GM23338 (cell line): ENCODE data around the gene ASB15. TPM values are rescaled to one million over a fixed set of nuclear protein-coding genes. Genes with fewer than 3 reads are reported as not detected.

Experiments
- ATAC-seq: fragments of 200-7000 bp; cut with Tn5 transposase; 3 replicates; pipeline ENCODE4 v1.9.1; 2020
- DNase-seq: peaks from one replicate; pipeline ENCODE4 v3.0.0-alpha.2; 2015; ENCODE audit warnings: low spot score
- H2AFZ ChIP-seq: fragments of 200-600 bp; sonication (generic); 2 replicates; pipeline ENCODE4 v1.8.0; 2016; ENCODE audit warnings: antibody characterized with exemption, mild to moderate bottlenecking, moderate library complexity
- H3F3A ChIP-seq: fragments of 200-600 bp; sonication (generic); replicated peaks from 2 replicates; pipeline ENCODE4 v1.8.0; 2017; ENCODE audit warnings: antibody characterized with exemption, mixed run types, low read depth
- H3K27ac ChIP-seq: fragments of 200-600 bp; sonication (generic); 2 replicates; pipeline ENCODE4 v1.6.1; 2016; ENCODE audit warnings: low read depth
- H3K27me3 ChIP-seq: fragments of 200-600 bp; sonication (generic); 2 replicates; pipeline ENCODE4 v1.8.0; 2016; ENCODE audit warnings: mild to moderate bottlenecking, mixed run types, moderate library complexity; ENCODE audit not compliant: insufficient read depth
- H3K36me3 ChIP-seq: fragments of 200-600 bp; sonication (generic); 2 replicates; pipeline ENCODE4 v1.8.0; 2016; ENCODE audit warnings: mild to moderate bottlenecking; ENCODE audit not compliant: insufficient read depth
- H3K4me1 ChIP-seq: fragments of 200-600 bp; sonication (generic); 2 replicates; pipeline ENCODE4 v1.8.0; 2016; ENCODE audit warnings: mild to moderate bottlenecking, moderate library complexity; ENCODE audit not compliant: insufficient read depth
- H3K4me2 ChIP-seq: fragments of 200-600 bp; sonication (generic); 2 replicates; pipeline ENCODE4 v1.7.1; 2017; ENCODE audit warnings: mixed run types
- H3K4me3 ChIP-seq: fragments of 200-600 bp; sonication (generic); 2 replicates; pipeline ENCODE4 v1.6.1; 2016; ENCODE audit warnings: mixed run types
- H3K79me2 ChIP-seq: fragments of 200-600 bp; sonication (generic); replicated peaks from 2 replicates; pipeline ENCODE4 v1.8.0; 2017; ENCODE audit warnings: mild to moderate bottlenecking; ENCODE audit not compliant: insufficient read depth
- H3K9me2 ChIP-seq: fragments of 200-600 bp; sonication (generic); 2 replicates; pipeline ENCODE4 v1.8.0; 2017; ENCODE audit not compliant: insufficient read depth
- H4K20me1 ChIP-seq: fragments of 200-600 bp; sonication (generic); replicated peaks from 2 replicates; pipeline ENCODE4 v1.8.0; 2017; ENCODE audit warnings: mild to moderate bottlenecking; ENCODE audit not compliant: insufficient read depth
- H3K27ac Mint-ChIP-seq: 2 replicates; pipeline ENCODE4 v1.8.0; 2020; ENCODE audit warnings: inconsistent platforms, mild to moderate bottlenecking, moderate library complexity, mixed read lengths
- H3K27me3 Mint-ChIP-seq: 3 replicates; pipeline ENCODE4 v1.8.0; 2022; ENCODE audit warnings: low read depth, mild to moderate bottlenecking, moderate library complexity, mixed read lengths, inconsistent platforms; ENCODE audit not compliant: insufficient read depth, poor library complexity
- H3K36me3 Mint-ChIP-seq: 3 replicates; pipeline ENCODE4 v1.8.0; 2021; ENCODE audit warnings: low read depth, mild to moderate bottlenecking, inconsistent platforms, moderate library complexity, mixed read lengths
- H3K4me1 Mint-ChIP-seq: 3 replicates; pipeline ENCODE4 v1.8.0; 2020; ENCODE audit warnings: mild to moderate bottlenecking, inconsistent platforms, mixed read lengths
- H3K4me3 Mint-ChIP-seq: 3 replicates; pipeline ENCODE4 v1.8.0; 2021; ENCODE audit warnings: moderate library complexity, mild to moderate bottlenecking, inconsistent platforms, mixed read lengths
- H3K9me3 Mint-ChIP-seq: 3 replicates; pipeline ENCODE4 v1.8.0; 2020; ENCODE audit warnings: moderate library complexity, mild to moderate bottlenecking, inconsistent platforms, mixed read lengths
- CREB1 ChIP-seq: fragments of 250-450 bp; sonication (Bioruptor Pico); IDR thresholded peaks from 2 replicates; pipeline ENCODE4 v1.5.0; 2020; ENCODE audit warnings: low read depth, mild to moderate bottlenecking, moderate library complexity
- NANOG ChIP-seq: IDR thresholded peaks from 2 replicates; pipeline ENCODE4 v1.6.1; 2016; ENCODE audit warnings: antibody characterized with exemption, borderline replicate concordance
- POLR2AphosphoS5 ChIP-seq: IDR thresholded peaks from 2 replicates; pipeline ENCODE4 v1.6.1; 2016; ENCODE audit warnings: antibody characterized with exemption, low read depth
- STAT1 ChIP-seq: IDR thresholded peaks from one replicate; pipeline ENCODE4 v1.6.1; 2016; ENCODE audit warnings: antibody characterized with exemption; ENCODE audit not compliant: unreplicated experiment
- ZNF114 ChIP-seq: fragments of 250-450 bp; sonication (Bioruptor Pico); IDR thresholded peaks from 2 replicates; pipeline ENCODE4 v1.5.0; 2020; ENCODE audit warnings: mild to moderate bottlenecking, moderate library complexity
- polyA plus RNA-seq: library from polyadenylated mRNA; unstranded; fragments of >200 nt; fragmentation: Nextera tagmentation; extraction: Ambion mirVana; gene quantifications from 2 replicates; pipeline ENCODE4 v1.2.1, GENCODE V29; 2016
- total RNA-seq: library from RNA; depleted of rRNA; stranded (reverse); fragments of >200 nt; shearing (Covaris generic); gene quantifications from 2 replicates; pipeline ENCODE4 v1.2.3, GENCODE V29; 2014
- TF ChIP-seq, protein P1 (sequence below): IDR thresholded peaks from one replicate; pipeline ENCODE4 v1.6.1; 2018; ENCODE audit warnings: antibody characterized with exemption; ENCODE audit not compliant: unreplicated experiment
- TF ChIP-seq, protein P2 (sequence below): IDR thresholded peaks from 2 replicates; pipeline ENCODE4 v1.6.1; 2016; ENCODE audit warnings: antibody characterized with exemption

Gene ASB15
- total and polyA plus RNA-seq, 2 experiments from 2014 or later, result not detected

DNA sequence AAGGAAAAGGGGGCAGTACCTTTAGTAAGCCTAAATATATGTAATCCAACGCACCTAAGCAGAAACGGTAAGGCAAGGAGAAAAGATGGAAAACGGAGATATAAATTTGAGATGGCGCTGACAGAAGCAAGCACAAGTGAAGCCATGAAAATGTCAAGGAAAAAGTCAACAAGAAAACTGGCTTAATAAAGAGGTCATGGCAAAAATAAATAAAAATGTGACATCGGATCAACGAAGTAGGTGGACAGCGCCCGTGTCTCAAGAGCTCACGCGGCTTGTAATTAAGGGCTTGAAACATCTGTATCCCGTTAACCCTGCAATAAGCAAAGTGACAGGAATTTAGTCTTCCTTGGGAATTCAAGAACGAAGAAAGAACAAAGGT, 44.6 kb upstream of the ASB15 start:
- TF ChIP-seq, protein P1, sequence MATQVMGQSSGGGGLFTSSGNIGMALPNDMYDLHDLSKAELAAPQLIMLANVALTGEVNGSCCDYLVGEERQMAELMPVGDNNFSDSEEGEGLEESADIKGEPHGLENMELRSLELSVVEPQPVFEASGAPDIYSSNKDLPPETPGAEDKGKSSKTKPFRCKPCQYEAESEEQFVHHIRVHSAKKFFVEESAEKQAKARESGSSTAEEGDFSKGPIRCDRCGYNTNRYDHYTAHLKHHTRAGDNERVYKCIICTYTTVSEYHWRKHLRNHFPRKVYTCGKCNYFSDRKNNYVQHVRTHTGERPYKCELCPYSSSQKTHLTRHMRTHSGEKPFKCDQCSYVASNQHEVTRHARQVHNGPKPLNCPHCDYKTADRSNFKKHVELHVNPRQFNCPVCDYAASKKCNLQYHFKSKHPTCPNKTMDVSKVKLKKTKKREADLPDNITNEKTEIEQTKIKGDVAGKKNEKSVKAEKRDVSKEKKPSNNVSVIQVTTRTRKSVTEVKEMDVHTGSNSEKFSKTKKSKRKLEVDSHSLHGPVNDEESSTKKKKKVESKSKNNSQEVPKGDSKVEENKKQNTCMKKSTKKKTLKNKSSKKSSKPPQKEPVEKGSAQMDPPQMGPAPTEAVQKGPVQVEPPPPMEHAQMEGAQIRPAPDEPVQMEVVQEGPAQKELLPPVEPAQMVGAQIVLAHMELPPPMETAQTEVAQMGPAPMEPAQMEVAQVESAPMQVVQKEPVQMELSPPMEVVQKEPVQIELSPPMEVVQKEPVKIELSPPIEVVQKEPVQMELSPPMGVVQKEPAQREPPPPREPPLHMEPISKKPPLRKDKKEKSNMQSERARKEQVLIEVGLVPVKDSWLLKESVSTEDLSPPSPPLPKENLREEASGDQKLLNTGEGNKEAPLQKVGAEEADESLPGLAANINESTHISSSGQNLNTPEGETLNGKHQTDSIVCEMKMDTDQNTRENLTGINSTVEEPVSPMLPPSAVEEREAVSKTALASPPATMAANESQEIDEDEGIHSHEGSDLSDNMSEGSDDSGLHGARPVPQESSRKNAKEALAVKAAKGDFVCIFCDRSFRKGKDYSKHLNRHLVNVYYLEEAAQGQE, result peak; percentile 25
- no peak for TF ChIP-seq ZNF114 (CRISPR knock-in tag)
- no peak for TF ChIP-seq NANOG
- TF ChIP-seq, protein P2, sequence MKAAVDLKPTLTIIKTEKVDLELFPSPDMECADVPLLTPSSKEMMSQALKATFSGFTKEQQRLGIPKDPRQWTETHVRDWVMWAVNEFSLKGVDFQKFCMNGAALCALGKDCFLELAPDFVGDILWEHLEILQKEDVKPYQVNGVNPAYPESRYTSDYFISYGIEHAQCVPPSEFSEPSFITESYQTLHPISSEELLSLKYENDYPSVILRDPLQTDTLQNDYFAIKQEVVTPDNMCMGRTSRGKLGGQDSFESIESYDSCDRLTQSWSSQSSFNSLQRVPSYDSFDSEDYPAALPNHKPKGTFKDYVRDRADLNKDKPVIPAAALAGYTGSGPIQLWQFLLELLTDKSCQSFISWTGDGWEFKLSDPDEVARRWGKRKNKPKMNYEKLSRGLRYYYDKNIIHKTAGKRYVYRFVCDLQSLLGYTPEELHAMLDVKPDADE, result no peak
- H4K20me1 ChIP-seq, result no peaks in the 10 kb centered on the region; the same call in 1 of the 2 replicates
- Mint-ChIP-seq H3K27ac (no peak overlapping the region), H3K4me3 (no peak overlapping the region), H3K36me3 (peaks cover 16% of the 10 kb centered on the region), H3K27me3 (no peaks in the 10 kb centered on the region), H3K4me1 (no peaks in the 10 kb centered on the region; the same call in 1 of the 3 replicates), H3K9me3 (no peaks in the 10 kb centered on the region)
- peaks cover 52% of the 10 kb centered on the region for H3K79me2 ChIP-seq
- H3K27me3 ChIP-seq, result no peaks in the 10 kb centered on the region
- peaks cover 4% of the 10 kb centered on the region for H3K36me3 ChIP-seq
- peak overlapping the region; percentile 72; the same call in 1 of the 2 replicates for H2AFZ ChIP-seq
- H3K9me2 ChIP-seq, result no peaks in the 10 kb centered on the region
- peak overlapping the region; percentile 14; the same call in 1 of the 2 replicates for H3K27ac ChIP-seq
- peak overlapping the region; percentile 95 for H3K4me2 ChIP-seq
- peaks cover 10% of the 10 kb centered on the region; the same call in 1 of the 2 replicates for H3K4me1 ChIP-seq
- no peak; the same call in 2 of the 3 replicates for ATAC-seq
- H3K4me3 ChIP-seq, result peak overlapping the region; percentile 76
- no peak for DNase-seq
- no peaks in the 10 kb centered on the region for H3F3A ChIP-seq

DNA sequence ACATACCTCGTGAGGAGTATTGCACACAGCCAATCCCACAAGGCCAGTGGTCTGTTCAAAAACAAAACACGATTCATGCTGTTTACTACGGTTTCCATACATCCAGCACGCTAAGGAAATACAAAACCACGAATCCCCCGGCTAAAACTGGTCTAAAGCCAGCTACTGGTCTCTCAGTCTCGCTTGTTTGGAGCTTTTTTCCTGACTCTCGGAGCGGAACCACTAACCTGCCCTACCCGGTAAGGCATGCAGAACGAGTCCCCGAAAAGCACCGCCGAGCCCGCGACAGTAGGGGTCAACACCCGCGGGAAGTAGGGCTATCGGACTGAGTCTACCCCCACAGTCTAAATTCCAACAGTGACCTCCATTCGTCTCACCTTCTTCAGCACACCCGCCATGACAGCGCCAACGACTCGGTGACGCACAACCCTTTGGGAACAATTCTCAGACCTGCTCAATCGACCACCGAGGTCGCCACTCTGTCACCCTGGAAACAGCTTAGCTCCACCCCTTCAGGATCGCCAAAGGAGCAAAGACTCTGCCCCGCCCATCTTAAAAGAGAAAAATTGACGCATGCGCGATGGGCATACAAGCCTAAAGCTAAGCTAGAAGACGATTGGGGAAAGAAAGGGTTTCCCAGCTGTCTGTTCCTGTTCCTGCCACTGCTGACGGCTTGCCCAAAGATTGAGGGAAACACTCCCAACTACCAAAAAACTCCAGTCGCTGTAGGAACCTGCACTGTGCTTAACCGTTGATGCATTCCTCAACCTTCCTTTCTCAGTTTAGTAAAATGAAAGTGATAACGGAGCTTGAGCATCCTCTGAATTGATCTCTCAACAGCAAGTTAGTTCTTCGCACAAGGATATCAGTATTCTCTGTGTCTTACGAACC, 44.0 kb upstream of the ASB15 start, which contains the start of gene NDUFA5:
Gene NDUFA5, minus strand, starts transcription at position 421 of the 891 bp plus-strand sequence. Its CDS starts 23 bp downstream, at position 398.
- Mint-ChIP-seq H3K4me3 (no peak within 1 kb of the TSS), H3K4me1 (no peaks in the 10 kb centered on the region; the same call in 1 of the 3 replicates), H3K9me3 (no peaks in the 10 kb centered on the region), H3K36me3 (peaks cover 9% of the 10 kb centered on the region), H3K27ac (no peak within 1 kb of the TSS), H3K27me3 (no peaks in the 10 kb centered on the region)
- H2AFZ ChIP-seq, result peak within 1 kb of the TSS; percentile 72
- H3K4me1 ChIP-seq, result peaks cover 10% of the 10 kb centered on the region; the same call in 1 of the 2 replicates
- ATAC-seq (peak; percentile 96), DNase-seq (peak; percentile 100)
- peak within 1 kb of the TSS; percentile 76 for H3K4me3 ChIP-seq
- H3K27me3 ChIP-seq, result no peaks in the 10 kb centered on the region
- H3K4me2 ChIP-seq, result peak within 1 kb of the TSS; percentile 95
- no peaks in the 10 kb centered on the region for H3K9me2 ChIP-seq
- peaks cover 4% of the 10 kb centered on the region for H3K36me3 ChIP-seq
- H3K27ac ChIP-seq, result peak within 1 kb of the TSS; percentile 73
- peaks cover 46% of the 10 kb centered on the region for H3K79me2 ChIP-seq
- TF ChIP-seq POLR2AphosphoS5 (peak; percentile 82), CREB1 (CRISPR knock-in tag) (peak; percentile 89), STAT1 (no peak)
- TF ChIP-seq, protein P1, result no peak
- TF ChIP-seq, protein P2, result peak; percentile 63; the same call in 1 of the 2 replicates
- no peaks in the 10 kb centered on the region for H3F3A ChIP-seq
- no peaks in the 10 kb centered on the region; the same call in 1 of the 2 replicates for H4K20me1 ChIP-seq
